Measurements from ENCODE around the gene COX17. TPM values are rescaled to one million over a fixed set of nuclear protein-coding genes. Genes with fewer than 3 reads are reported as not detected.

The COX17 gene
- total and polyA plus RNA-seq, 2 of the 13 experiments (the other 11 are each of a cell fraction or from before 2014, with no cell fraction given), result 41.4 to 51.0 TPM

DNA sequence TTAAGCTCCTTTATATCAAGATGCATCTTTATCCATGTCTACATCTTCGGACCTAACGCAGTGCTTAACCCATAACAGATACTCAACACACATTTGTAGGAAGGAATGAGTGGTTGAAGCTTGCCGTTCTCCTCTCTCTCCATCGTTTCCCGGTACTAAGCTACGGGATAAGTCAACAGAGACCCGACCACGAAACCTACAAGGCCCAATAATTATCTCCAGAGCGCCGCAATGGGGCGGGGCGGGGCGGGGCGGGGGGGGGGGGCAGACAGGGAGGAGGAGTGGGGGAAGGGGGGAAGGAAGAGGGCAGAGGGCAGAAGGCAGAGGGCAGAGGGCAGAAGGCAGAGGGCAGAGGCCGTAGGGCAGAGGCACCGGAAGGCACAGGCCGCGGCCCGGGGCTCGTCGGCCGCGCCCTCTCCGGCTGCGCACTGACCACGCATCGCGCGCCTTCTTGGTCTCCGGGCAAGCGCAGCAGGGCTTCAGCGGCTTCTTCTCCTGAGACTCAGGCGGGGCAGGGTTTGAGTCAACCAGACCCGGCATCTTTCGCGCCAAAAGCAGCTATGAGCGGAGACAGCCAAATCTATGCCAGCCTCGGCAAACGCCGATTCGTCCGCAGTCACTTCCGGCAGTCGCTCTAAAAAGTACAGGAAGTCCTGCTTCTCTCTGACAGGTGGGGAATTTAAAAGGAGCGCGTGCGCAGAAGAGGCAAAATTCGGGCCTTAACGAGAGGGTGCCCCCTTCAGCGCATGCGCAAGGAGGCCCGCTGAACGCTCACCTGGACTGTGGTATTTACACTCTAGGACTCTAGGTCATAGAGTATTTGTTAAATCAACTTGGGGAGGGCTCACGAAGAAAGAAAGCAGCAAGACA, at the start of gene COX17 (continued):
- TF ChIP-seq, protein P1, sequence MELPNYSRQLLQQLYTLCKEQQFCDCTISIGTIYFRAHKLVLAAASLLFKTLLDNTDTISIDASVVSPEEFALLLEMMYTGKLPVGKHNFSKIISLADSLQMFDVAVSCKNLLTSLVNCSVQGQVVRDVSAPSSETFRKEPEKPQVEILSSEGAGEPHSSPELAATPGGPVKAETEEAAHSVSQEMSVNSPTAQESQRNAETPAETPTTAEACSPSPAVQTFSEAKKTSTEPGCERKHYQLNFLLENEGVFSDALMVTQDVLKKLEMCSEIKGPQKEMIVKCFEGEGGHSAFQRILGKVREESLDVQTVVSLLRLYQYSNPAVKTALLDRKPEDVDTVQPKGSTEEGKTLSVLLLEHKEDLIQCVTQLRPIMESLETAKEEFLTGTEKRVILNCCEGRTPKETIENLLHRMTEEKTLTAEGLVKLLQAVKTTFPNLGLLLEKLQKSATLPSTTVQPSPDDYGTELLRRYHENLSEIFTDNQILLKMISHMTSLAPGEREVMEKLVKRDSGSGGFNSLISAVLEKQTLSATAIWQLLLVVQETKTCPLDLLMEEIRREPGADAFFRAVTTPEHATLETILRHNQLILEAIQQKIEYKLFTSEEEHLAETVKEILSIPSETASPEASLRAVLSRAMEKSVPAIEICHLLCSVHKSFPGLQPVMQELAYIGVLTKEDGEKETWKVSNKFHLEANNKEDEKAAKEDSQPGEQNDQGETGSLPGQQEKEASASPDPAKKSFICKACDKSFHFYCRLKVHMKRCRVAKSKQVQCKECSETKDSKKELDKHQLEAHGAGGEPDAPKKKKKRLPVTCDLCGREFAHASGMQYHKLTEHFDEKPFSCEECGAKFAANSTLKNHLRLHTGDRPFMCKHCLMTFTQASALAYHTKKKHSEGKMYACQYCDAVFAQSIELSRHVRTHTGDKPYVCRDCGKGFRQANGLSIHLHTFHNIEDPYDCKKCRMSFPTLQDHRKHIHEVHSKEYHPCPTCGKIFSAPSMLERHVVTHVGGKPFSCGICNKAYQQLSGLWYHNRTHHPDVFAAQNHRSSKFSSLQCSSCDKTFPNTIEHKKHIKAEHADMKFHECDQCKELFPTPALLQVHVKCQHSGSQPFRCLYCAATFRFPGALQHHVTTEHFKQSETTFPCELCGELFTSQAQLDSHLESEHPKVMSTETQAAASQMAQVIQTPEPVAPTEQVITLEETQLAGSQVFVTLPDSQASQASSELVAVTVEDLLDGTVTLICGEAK (IDR thresholded peaks at IDR 0.05), result no peak
- TF ChIP-seq, protein P1 (CRISPR knock-in tag; IDR thresholded peaks at IDR 0.05), result peak; percentile 71; the same call in 1 of the 2 replicates
- no peak for TF ChIP-seq ATAD3A (CRISPR knock-in tag; IDR thresholded peaks at IDR 0.05)
- no peak for TF ChIP-seq ZNF552 (CRISPR knock-in tag; IDR thresholded peaks at IDR 0.05; ENCODE audit: borderline replicate concordance)
- TF ChIP-seq NFRKB (IDR thresholded peaks at IDR 0.05), result no peak
- peak; percentile 82; the same call in 1 of the 2 replicates for TF ChIP-seq NR2F2 (IDR thresholded peaks at IDR 0.05; ENCODE audit: borderline replicate concordance, low read depth)
- no peak for TF ChIP-seq ZKSCAN5 (CRISPR knock-in tag; IDR thresholded peaks at IDR 0.05)
- TF ChIP-seq, protein P2, sequence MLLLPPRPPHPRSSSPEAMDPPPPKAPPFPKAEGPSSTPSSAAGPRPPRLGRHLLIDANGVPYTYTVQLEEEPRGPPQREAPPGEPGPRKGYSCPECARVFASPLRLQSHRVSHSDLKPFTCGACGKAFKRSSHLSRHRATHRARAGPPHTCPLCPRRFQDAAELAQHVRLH (CRISPR knock-in tag; IDR thresholded peaks at IDR 0.05; ENCODE audit: borderline replicate concordance, low read depth), result peak; percentile 28; the same call in 1 of the 2 replicates
- TF ChIP-seq ZNF556 (CRISPR knock-in tag; IDR thresholded peaks at IDR 0.05; ENCODE audit: borderline replicate concordance), result peak; percentile 72; the same call in 1 of the 2 replicates
- TF ChIP-seq TAF15 (IDR thresholded peaks at IDR 0.05; ENCODE audit: low read depth, low read length, poor library complexity, severe bottlenecking), result no peak
- TF ChIP-seq GFI1 (CRISPR knock-in tag; IDR thresholded peaks at IDR 0.05; ENCODE audit: borderline replicate concordance), result no peak
- TF ChIP-seq SAP130 (CRISPR knock-in tag; IDR thresholded peaks at IDR 0.05; ENCODE audit: low read depth), result peak; percentile 95
- TF ChIP-seq PAX8 (CRISPR knock-in tag; IDR thresholded peaks at IDR 0.05; ENCODE audit: borderline replicate concordance), result no peak
- TF ChIP-seq TCF7 (IDR thresholded peaks at IDR 0.05; ENCODE audit: low read depth), result no peak
- peak; percentile 59; the same call in 1 of the 2 replicates for TF ChIP-seq ZNF124 (CRISPR knock-in tag; IDR thresholded peaks at IDR 0.05)
- TF ChIP-seq RXRB (CRISPR knock-in tag; IDR thresholded peaks at IDR 0.05; ENCODE audit: borderline replicate concordance), result peak; percentile 16; the same call in 1 of the 2 replicates
- TF ChIP-seq TAF1 (CRISPR knock-in tag; IDR thresholded peaks at IDR 0.05), result peak; percentile 66
- peak; percentile 45 for TF ChIP-seq MED1 (CRISPR knock-in tag; IDR thresholded peaks at IDR 0.05)
- peak; percentile 56; the same call in 1 of the 2 replicates for TF ChIP-seq MXD4 (CRISPR knock-in tag; IDR thresholded peaks at IDR 0.05)
- no peak for TF ChIP-seq JARID2 (CRISPR knock-in tag; IDR thresholded peaks at IDR 0.05; ENCODE audit: insufficient replicate concordance)
